Retinal pigment epithelial cell (primary cell): ENCODE measurements around the gene NSD1.
"Not testable (repeated sequence)": the region's sequence is repeated elsewhere in the genome, so short reads cannot be mapped to it uniquely, and the experiment has no call there.

Experiments used
- DNase-seq: peaks from one replicate; pipeline ENCODE4 v3.0.0-alpha.2; 2010; ENCODE audit warnings: low read depth
- H3K4me3 ChIP-seq: 2 replicates; pipeline ENCODE4 v1.5.1; 2011; ENCODE audit warnings: mild to moderate bottlenecking, low read length, control low read depth, moderate library complexity
- CTCF ChIP-seq: conservative IDR thresholded peaks from 2 replicates; pipeline ENCODE4 v1.5.1; 2011; ENCODE audit warnings: low read depth, low read length, control low read depth, inconsistent platforms

NSD1 gene

DNA sequence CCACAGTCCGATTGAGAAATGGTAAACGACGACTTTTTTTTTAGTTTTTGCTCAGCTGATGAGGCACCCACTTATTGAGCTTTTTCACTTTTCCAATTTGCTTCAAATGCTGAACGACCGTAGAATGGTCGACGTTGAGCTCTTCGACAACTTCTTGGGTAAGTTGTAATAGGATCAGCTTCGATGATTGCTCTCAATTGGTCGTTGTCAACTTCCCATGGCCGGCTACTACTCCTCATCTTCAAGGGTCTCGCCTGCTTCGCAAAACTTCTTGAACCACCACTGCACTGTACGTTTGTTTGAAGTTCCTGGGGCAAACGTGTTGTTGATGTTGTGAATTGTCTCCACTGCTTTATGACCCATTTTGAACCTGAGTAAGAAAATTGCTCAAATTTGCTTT, 35.7 kb downstream of the NSD1 start:
- no peak for DNase-seq
- no peak for TF ChIP-seq CTCF
- no peak overlapping the region for H3K4me3 ChIP-seq

DNA sequence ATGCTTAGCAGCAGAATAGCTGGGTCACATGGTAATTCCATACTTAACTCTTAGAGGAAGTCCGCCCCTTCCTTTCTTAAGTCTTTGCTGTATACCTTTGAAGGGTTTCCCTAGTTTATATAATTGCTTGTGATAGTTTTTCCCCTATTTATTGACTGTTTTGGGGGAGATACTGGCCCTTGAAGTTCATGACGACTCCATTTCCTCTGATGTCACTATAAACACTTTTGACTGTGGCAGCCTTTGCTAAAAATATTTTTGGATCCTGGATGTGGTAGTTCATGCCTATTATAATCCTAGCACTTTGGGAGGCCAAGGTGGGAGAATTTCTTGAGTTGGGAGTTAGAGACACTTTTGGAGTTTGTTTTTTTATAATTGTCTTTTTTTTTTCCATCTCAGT, 38.4 kb downstream of the NSD1 start:
- no peak for TF ChIP-seq CTCF
- H3K4me3 ChIP-seq = no peak overlapping the region
- no peak for DNase-seq

DNA sequence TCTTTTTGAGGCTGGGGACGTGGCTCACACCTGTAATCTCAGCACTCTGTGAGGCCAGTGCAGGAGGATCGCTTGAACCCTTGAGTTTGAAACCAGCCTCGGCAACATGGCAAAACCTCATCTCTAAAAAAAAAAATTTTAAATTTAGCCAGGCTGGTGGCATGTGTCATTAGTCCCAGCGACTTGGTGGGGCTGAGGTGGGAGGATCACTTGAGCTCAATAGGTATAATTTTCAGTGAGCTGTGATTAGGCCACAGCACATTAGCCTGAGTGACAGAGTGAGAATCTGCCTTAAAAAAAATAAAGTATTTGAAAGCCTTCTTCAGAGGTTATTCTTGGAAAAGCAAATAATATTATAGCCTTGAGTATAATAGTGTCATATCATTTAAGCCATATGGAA, 41.8 kb downstream of the NSD1 start:
- H3K4me3 ChIP-seq = no peak overlapping the region
- DNase-seq = no peak

DNA sequence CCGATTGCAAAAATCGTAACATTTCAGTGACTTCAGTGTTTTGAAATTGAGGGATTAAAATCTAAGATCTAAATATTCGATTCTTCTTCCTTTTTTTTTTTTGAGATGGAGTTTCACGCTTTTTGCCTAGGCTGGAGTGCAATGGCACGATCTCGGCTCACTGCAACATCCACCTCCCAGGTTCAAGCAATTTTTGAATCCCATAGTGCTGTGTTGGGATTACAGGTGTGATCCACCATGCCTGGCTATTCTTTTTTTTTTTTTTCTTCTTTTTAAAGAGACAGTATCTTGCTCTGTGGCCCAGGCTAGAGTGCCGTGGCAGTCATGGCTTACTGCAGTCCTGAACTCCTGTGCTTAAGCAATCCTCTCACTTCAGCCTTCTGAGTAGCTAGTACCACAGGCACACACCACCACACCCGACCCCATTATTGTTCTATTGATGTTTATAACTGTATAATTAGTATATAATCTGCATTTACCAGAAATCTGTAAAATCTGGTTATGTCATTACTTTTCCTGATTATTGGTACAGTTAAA, 42.7 kb downstream of the NSD1 start:
- H3K4me3 ChIP-seq = no peak overlapping the region
- TF ChIP-seq CTCF = no peak
- no peak for DNase-seq

More for the DNA sequence above, 41.8 kb downstream of the NSD1 start:
- TF ChIP-seq CTCF = no peak

DNA sequence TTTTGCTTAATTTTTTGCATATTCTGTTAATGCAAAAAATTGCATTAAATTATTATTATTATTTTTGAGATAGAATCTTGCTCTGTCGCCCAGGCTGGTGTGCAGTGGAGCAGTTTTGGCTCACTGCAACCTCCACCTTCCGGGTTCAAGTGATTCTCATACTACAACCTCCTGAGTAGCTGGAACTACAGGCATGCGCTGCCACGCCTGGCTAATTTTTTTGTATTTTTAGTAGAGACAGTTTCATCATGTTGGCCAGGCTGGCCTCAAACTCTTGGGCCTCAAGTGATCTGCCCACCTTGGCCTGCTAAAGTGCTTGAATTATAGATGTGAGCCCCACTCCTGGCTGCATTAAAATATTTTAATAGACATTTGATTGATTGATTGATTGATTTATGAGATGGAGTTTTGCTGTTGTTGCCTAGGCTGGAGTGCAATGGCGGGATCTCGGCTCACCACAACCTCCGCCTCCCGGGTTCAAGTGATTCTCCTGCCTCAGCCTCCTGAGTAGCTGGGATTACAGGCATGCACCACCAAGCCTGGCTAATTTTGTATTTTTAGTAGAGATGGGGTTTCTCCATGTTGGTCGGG, 44.4 kb downstream of the NSD1 start:
- not testable (repeated sequence) for DNase-seq, H3K4me3 ChIP-seq

- no peak for TF ChIP-seq CTCF
- no peak for DNase-seq
- no peak overlapping the region for H3K4me3 ChIP-seq
Observed at GRCh38 chr5:177178733-177179304, 45.2 kb downstream of the NSD1 start.

GRCh38 chr5:177179431-177179830, 45.9 kb downstream of the NSD1 start:
- TF ChIP-seq CTCF = no peak

More at GRCh38 chr5:177179431-177179830, 45.9 kb downstream of the NSD1 start:
- no peak overlapping the region for H3K4me3 ChIP-seq
- no peak for DNase-seq
